Activated T-helper 1 cell treated with anti-CD3 and anti-CD28 coated beads, Interleukin-12 subunit alpha, Interleukin-12 subunit beta, Interleukin-2, Interleukin-4 antibody, amounts not matched to agents 30 ng/mL and 10 ng/mL and 1 ng/mL, durations not matched to agents 14 hours and 24 hours and 36 hours (primary cell): Measurements from ENCODE around the gene BLTP2. TPM values are rescaled to one million over a fixed set of nuclear protein-coding genes. Genes with fewer than 3 reads are reported as not detected.

Source experiments
- DNase-seq: peaks from one replicate; pipeline ENCODE4 v3.0.0; 2021; ENCODE audit warnings: low spot score
- H3K27ac Mint-ChIP-seq: one replicate; pipeline ENCODE4 v1.8.0; 2021; ENCODE audit warnings: mild to moderate bottlenecking, mixed read lengths
- H3K27me3 Mint-ChIP-seq: one replicate; pipeline ENCODE4 v1.8.0; 2022; ENCODE audit warnings: mild to moderate bottlenecking, moderate library complexity, mixed read lengths; ENCODE audit not compliant: insufficient read depth
- H3K36me3 Mint-ChIP-seq: one replicate; pipeline ENCODE4 v1.8.0; 2021; ENCODE audit warnings: low read depth, mixed read lengths
- H3K4me1 Mint-ChIP-seq: one replicate; pipeline ENCODE4 v1.8.0; 2021; ENCODE audit warnings: low read depth, mixed read lengths
- H3K4me3 Mint-ChIP-seq: one replicate; pipeline ENCODE4 v1.8.0; 2021; ENCODE audit warnings: mild to moderate bottlenecking, moderate library complexity, mixed read lengths
- H3K9me3 Mint-ChIP-seq: one replicate; pipeline ENCODE4 v1.8.0; 2021; ENCODE audit warnings: mixed read lengths
- intact Hi-C: fragments of 100-400 bp; cut with micrococcal nuclease; formaldehyde crosslinking; loops from one replicate; pipeline ENCODE4 v1.15.1; 2024
- total RNA-seq: library from RNA; stranded (reverse); gene quantifications from 2 replicates; pipeline ENCODE4 v1.2.3, GENCODE V29; 2022

Gene BLTP2
- total RNA-seq, 1 donor from 2014 or later: 212 TPM

- Mint-ChIP-seq H3K27me3 (no peaks in the 10 kb centered on the region), H3K36me3 (peaks cover 87% of the 10 kb centered on the region), H3K4me3 (no peak overlapping the region), H3K9me3 (no peaks in the 10 kb centered on the region), H3K27ac (no peak overlapping the region), H3K4me1 (peaks cover 5% of the 10 kb centered on the region)
- no peak for DNase-seq
- intact Hi-C loops: no loop called here
Measured at GRCh38 chr17:28635506-28635905, 9.5 kb downstream of the BLTP2 start.

DNA sequence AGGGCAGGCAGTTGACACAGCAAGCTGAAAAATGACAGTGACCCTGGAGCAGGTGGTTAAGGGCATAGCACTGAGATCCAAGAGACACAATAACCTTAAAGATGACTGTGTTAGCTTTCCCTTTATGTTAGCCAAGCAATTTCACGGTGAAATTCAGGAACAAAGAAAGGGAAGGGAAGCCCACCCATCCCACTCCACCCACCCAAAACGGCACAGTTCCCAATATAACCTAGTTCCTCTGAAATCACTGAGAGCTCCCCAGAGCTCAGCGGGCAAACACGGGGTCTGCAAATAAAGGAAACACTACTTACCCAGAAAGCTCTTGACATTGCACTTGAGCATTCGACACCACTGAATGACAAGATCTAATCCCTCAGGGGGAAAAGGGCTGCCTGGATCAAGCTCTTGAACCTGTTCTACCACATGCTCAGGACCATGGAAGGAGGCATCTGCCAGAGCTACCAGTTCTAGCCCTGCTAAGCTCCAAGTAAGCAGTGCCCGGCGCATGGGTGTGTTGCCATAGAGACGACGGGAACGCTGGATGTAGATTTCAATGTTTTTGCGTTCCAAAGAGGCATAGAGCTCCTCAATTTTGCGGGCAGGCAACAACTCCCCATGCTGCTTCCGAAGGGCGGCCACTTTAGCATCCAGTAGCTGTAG is 10.6 kb downstream of the BLTP2 start:
- H3K4me3 Mint-ChIP-seq: no peak overlapping the region
- intact Hi-C loops: no loop called here
- no peak overlapping the region for H3K27ac Mint-ChIP-seq
- H3K4me1 Mint-ChIP-seq: peaks cover 5% of the 10 kb centered on the region
- peaks cover 79% of the 10 kb centered on the region for H3K36me3 Mint-ChIP-seq
- H3K9me3 Mint-ChIP-seq: no peaks in the 10 kb centered on the region
- DNase-seq: no peak
- no peaks in the 10 kb centered on the region for H3K27me3 Mint-ChIP-seq

DNA sequence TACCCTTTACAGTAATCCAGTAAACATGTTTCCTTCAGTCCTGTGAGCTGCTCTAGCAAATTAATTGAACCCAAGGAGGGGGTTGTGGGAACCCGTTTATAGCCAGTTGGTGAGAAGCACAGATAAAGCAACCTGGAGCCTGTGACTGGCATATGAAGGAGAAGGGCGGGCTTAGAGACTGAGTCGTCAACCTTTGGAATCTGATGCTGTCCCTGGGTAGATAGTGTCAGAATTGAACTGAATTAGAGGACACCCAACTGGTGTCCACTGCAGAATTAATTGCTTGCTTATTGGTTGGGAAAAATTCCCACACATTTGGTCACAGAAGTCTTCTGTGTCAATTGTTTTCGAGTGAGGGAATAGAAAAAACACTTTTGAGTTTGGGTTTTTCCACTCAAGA is 18.1 kb downstream of the BLTP2 start:
- peaks cover 18% of the 10 kb centered on the region for H3K4me1 Mint-ChIP-seq
- no peak overlapping the region for H3K4me3 Mint-ChIP-seq
- intact Hi-C loops: no loop called here
- no peaks in the 10 kb centered on the region for H3K27me3 Mint-ChIP-seq
- H3K36me3 Mint-ChIP-seq: peaks cover 56% of the 10 kb centered on the region
- H3K27ac Mint-ChIP-seq: no peak overlapping the region
- H3K9me3 Mint-ChIP-seq: no peaks in the 10 kb centered on the region
- DNase-seq: no peak

GRCh38 chr17:28624148-28624547 is 20.8 kb downstream of the BLTP2 start:
- H3K27ac Mint-ChIP-seq: no peak overlapping the region
- H3K4me3 Mint-ChIP-seq: no peak overlapping the region
- intact Hi-C loops: no loop called here
- H3K36me3 Mint-ChIP-seq: peaks cover 62% of the 10 kb centered on the region
- no peak for DNase-seq
- H3K4me1 Mint-ChIP-seq: peaks cover 24% of the 10 kb centered on the region
- H3K9me3 Mint-ChIP-seq: no peaks in the 10 kb centered on the region
- no peaks in the 10 kb centered on the region for H3K27me3 Mint-ChIP-seq

- Mint-ChIP-seq H3K9me3 (no peaks in the 10 kb centered on the region), H3K27me3 (no peaks in the 10 kb centered on the region), H3K4me3 (no peak overlapping the region), H3K27ac (no peak overlapping the region), H3K36me3 (peaks cover 65% of the 10 kb centered on the region), H3K4me1 (peaks cover 24% of the 10 kb centered on the region)
- no peak for DNase-seq
- intact Hi-C loops: no loop called here
Measured at GRCh38 chr17:28623696-28624095, 21.3 kb downstream of the BLTP2 start.

DNA sequence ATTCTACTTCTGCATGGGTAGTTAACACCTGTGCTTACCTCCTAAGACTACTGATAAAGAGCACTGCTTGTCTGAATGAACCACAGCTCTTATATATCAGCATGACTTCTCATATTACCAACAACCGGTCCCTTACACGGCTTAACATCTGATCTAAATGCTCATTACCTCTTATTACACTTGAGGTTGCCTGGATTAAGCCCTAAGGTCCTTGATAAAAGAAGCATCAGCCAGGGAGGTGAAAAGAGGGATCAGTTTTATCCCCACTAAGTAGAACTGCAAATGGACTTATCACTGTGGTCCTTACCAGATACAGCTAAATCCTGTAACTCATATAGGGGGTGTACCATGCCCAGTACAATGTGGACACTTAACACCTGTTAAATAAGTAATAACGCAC is 22.8 kb downstream of the BLTP2 start:
- Mint-ChIP-seq H3K4me3 (no peak overlapping the region), H3K9me3 (no peaks in the 10 kb centered on the region), H3K27ac (no peak overlapping the region), H3K4me1 (peaks cover 19% of the 10 kb centered on the region), H3K36me3 (peaks cover 65% of the 10 kb centered on the region), H3K27me3 (no peaks in the 10 kb centered on the region)
- no peak for DNase-seq
- intact Hi-C loops: no loop called here

- Mint-ChIP-seq H3K4me1 (peaks cover 10% of the 10 kb centered on the region), H3K27ac (no peak overlapping the region), H3K9me3 (no peaks in the 10 kb centered on the region), H3K27me3 (no peaks in the 10 kb centered on the region), H3K4me3 (no peak overlapping the region), H3K36me3 (peaks cover 69% of the 10 kb centered on the region)
- no peak for DNase-seq
- intact Hi-C loops: no loop called here
Measured at GRCh38 chr17:28620010-28620409, 24.9 kb downstream of the BLTP2 start.

DNA sequence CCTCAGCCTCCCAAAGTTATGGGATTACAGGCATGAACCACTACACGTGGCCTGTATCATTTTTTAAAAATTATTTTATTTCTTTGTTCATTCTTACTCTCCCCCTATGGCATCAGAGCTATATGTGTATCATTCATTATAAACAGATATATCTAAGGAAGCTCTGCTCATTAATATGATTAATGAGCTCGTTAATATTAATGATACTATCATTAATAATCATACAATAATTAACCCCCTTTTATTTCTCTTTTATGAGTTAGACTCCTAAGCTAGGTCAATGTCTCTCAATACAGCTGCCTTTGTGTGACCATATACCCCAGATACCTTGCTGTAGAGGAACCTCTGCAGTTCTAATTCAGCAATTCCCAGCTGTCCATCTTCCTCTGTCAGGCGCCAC is 26.5 kb downstream of the BLTP2 start:
- Mint-ChIP-seq H3K9me3 (no peaks in the 10 kb centered on the region), H3K36me3 (peaks cover 66% of the 10 kb centered on the region), H3K4me3 (no peak overlapping the region), H3K27ac (no peak overlapping the region), H3K27me3 (no peaks in the 10 kb centered on the region), H3K4me1 (peaks cover 10% of the 10 kb centered on the region)
- DNase-seq: no peak
- intact Hi-C loops: no loop called here

- H3K4me1 Mint-ChIP-seq: peaks cover under 1% of the 10 kb centered on the region
- intact Hi-C loops: no loop called here
Measured at GRCh38 chr17:28616281-28616680, 28.7 kb downstream of the BLTP2 start.

GRCh38 chr17:28615260-28615940 is 29.6 kb downstream of the BLTP2 start:
- no peak overlapping the region for H3K27ac Mint-ChIP-seq
- H3K36me3 Mint-ChIP-seq: peaks cover 64% of the 10 kb centered on the region
- H3K4me3 Mint-ChIP-seq: no peak overlapping the region
- no peaks in the 10 kb centered on the region for H3K4me1 Mint-ChIP-seq
- no peaks in the 10 kb centered on the region for H3K9me3 Mint-ChIP-seq
- no peaks in the 10 kb centered on the region for H3K27me3 Mint-ChIP-seq
- intact Hi-C loops: no loop called here
- DNase-seq: no peak

More at GRCh38 chr17:28616281-28616680, 28.7 kb downstream of the BLTP2 start:
- Mint-ChIP-seq H3K36me3 (peaks cover 66% of the 10 kb centered on the region), H3K9me3 (no peaks in the 10 kb centered on the region), H3K27ac (no peak overlapping the region), H3K27me3 (no peaks in the 10 kb centered on the region), H3K4me3 (no peak overlapping the region)
- DNase-seq: no peak

DNA sequence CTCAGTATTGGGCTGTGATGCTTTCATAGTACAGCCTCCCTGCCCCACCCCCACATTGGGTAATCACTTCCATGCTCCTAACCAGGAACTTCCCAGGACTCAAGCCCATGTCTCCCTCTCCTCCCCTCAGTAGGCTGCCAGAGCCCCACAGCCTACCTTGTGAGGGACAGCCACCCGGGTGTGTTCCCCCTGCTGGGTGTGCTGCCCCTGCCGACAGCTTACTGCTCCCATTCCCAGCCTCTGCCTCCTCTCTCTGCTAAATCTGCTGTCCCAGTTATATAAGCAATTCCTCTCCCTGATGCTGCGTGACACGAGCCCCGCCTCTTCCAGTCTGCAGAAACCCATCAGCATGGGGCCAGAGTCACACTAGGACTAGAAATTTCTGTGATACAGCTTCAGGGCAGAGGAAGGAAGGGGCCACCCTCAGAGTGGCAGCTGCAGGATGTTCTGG is 31.0 kb downstream of the BLTP2 start, which contains the start of gene RSKR:
TSS of gene RSKR (minus strand) at position 255 of the 451 bp plus-strand sequence. CDS start at position 231, 24 bp downstream.
- H3K27me3 Mint-ChIP-seq: no peaks in the 10 kb centered on the region
- no peaks in the 10 kb centered on the region for H3K4me1 Mint-ChIP-seq
- H3K9me3 Mint-ChIP-seq: no peaks in the 10 kb centered on the region
- intact Hi-C loops: loop anchor here (1.0 to 5.0 kb wide), 3 partner anchors 15 to 120 kb away; partner anchors contain the start of gene SPAG5
- peaks cover 61% of the 10 kb centered on the region for H3K36me3 Mint-ChIP-seq
- no peak within 1 kb of the TSS for H3K4me3 Mint-ChIP-seq
- no peak within 1 kb of the TSS for H3K27ac Mint-ChIP-seq
- no peak for DNase-seq

DNA sequence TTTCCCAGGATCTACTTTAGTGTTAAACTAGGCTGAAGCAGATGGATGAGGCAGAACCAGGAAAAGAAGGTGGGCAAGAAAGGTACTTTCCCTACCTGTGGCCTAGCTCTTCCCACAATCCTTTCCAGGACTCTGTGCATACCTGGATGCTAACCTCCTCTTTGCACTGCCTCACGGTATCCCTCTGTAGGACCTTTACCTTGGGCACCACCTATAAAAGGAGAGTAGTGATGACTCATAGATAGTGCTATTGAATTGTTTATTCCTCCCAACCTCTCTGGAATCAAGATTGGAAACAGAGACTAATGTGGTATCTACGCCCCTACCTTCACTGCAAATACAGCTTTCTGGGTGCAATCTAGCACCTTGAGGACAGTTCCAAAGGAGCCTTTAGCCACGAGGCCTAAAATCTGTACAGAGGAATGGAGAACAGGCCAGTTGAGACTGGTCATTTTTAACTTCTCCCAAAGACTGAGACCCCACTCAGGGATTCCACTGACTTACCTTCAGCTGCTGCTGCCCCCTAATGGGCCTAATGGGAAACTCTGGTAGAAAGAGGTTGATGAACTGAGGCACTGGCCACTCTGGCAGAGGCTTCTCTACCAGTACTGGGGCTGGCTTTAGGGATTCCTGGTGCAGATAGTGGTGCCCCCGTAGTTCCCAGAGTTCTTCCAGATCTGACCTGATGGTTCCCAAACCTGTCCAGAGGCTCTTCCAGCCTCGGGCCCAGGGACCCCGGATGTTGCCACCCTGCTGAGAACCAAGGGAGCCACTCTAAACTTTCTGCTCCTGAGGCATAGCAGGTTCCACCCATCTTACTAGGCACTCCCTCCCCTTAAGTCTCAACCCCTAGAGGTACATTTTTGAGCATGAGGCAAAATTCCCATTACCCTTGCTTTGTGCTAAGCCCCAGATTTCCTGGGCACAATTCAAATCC is 31.8 kb downstream of the BLTP2 start:
- peak; percentile 4 for DNase-seq
- Mint-ChIP-seq H3K27ac (no peak overlapping the region), H3K4me3 (no peak overlapping the region), H3K9me3 (no peaks in the 10 kb centered on the region), H3K27me3 (no peaks in the 10 kb centered on the region), H3K36me3 (peaks cover 55% of the 10 kb centered on the region), H3K4me1 (no peaks in the 10 kb centered on the region)
- intact Hi-C loops: loop anchor here (1.0 to 5.0 kb wide), 3 partner anchors 14 to 119 kb away; partner anchors contain the start of gene SPAG5
